IPS-15b (cell line): ENCODE data around the gene SLC38A7.
"Not testable (repeated sequence)": the region's sequence is repeated elsewhere in the genome, so short reads cannot be mapped to it uniquely, and the experiment has no call there.

Experiments used
- H3K27me3 ChIP-seq: one replicate; pipeline ENCODE4 v1.6.1; 2013; ENCODE audit warnings: low read length; ENCODE audit not compliant: control insufficient read depth, insufficient read depth
- H3K36me3 ChIP-seq: one replicate; pipeline ENCODE4 v1.6.1; 2013; ENCODE audit warnings: low read length; ENCODE audit not compliant: control insufficient read depth, insufficient read depth
- H3K4me1 ChIP-seq: one replicate; pipeline ENCODE4 v1.6.1; 2013; ENCODE audit warnings: mild to moderate bottlenecking, low read length; ENCODE audit not compliant: control insufficient read depth, insufficient read depth
- H3K4me3 ChIP-seq: one replicate; pipeline ENCODE4 v1.5.1; 2013; ENCODE audit warnings: low read depth, low read length
- H3K9ac ChIP-seq: one replicate; pipeline ENCODE4 v1.6.1; 2013; ENCODE audit warnings: low read depth, mild to moderate bottlenecking, low read length
- H3K9me3 ChIP-seq: one replicate; pipeline ENCODE4 v1.6.1; 2013; ENCODE audit warnings: mild to moderate bottlenecking, low read length; ENCODE audit not compliant: control insufficient read depth, insufficient read depth

SLC38A7 gene

GRCh38 chr16:58644765-58645487 is 39.6 kb downstream of the SLC38A7 start:
- no peaks in the 10 kb centered on the region for H3K9me3 ChIP-seq
- no peaks in the 10 kb centered on the region for H3K4me1 ChIP-seq
- H3K36me3 ChIP-seq, result no peaks in the 10 kb centered on the region
- no peak overlapping the region for H3K4me3 ChIP-seq
- H3K9ac ChIP-seq, result no peak overlapping the region
- no peaks in the 10 kb centered on the region for H3K27me3 ChIP-seq

GRCh38 chr16:58644108-58644507 is 40.5 kb downstream of the SLC38A7 start:
- Histone ChIP-seq H3K9me3 (no peaks in the 10 kb centered on the region), H3K36me3 (no peaks in the 10 kb centered on the region), H3K9ac (no peak overlapping the region), H3K4me1 (no peaks in the 10 kb centered on the region), H3K27me3 (no peaks in the 10 kb centered on the region), H3K4me3 (no peak overlapping the region)

GRCh38 chr16:58640949-58641348 is 43.6 kb downstream of the SLC38A7 start:
- no peaks in the 10 kb centered on the region for H3K36me3 ChIP-seq
- no peak overlapping the region for H3K9ac ChIP-seq
- no peaks in the 10 kb centered on the region for H3K27me3 ChIP-seq
- H3K9me3 ChIP-seq, result no peaks in the 10 kb centered on the region
- H3K4me3 ChIP-seq, result no peak overlapping the region
- no peaks in the 10 kb centered on the region for H3K4me1 ChIP-seq

- Histone ChIP-seq H3K9ac (no peak overlapping the region), H3K4me3 (no peak overlapping the region), H3K27me3 (no peaks in the 10 kb centered on the region), H3K36me3 (no peaks in the 10 kb centered on the region), H3K9me3 (no peaks in the 10 kb centered on the region), H3K4me1 (no peaks in the 10 kb centered on the region)
These were observed 44.7 kb downstream of the SLC38A7 start for GRCh38 chr16:58639836-58640235.

GRCh38 chr16:58639230-58639629 is 45.3 kb downstream of the SLC38A7 start:
- H3K36me3 ChIP-seq, result no peaks in the 10 kb centered on the region
- no peaks in the 10 kb centered on the region for H3K27me3 ChIP-seq

GRCh38 chr16:58638148-58639036 is 46.2 kb downstream of the SLC38A7 start:
- Histone ChIP-seq H3K4me3 (no peak overlapping the region), H3K4me1 (no peaks in the 10 kb centered on the region), H3K36me3 (no peaks in the 10 kb centered on the region), H3K9me3 (no peaks in the 10 kb centered on the region), H3K27me3 (no peaks in the 10 kb centered on the region), H3K9ac (no peak overlapping the region)

More at GRCh38 chr16:58639230-58639629, 45.3 kb downstream of the SLC38A7 start:
- no peaks in the 10 kb centered on the region for H3K4me1 ChIP-seq
- H3K9ac ChIP-seq, result no peak overlapping the region
- H3K9me3 ChIP-seq, result no peaks in the 10 kb centered on the region
- no peak overlapping the region for H3K4me3 ChIP-seq

GRCh38 chr16:58637021-58637420 is 47.5 kb downstream of the SLC38A7 start:
- not testable (repeated sequence) for H3K4me3 ChIP-seq, H3K9ac ChIP-seq, H3K27me3 ChIP-seq, H3K36me3 ChIP-seq, H3K4me1 ChIP-seq, H3K9me3 ChIP-seq

GRCh38 chr16:58636466-58636865 is 48.1 kb downstream of the SLC38A7 start:
- Histone ChIP-seq H3K4me1 (no peaks in the 10 kb centered on the region), H3K36me3 (no peaks in the 10 kb centered on the region), H3K9me3 (no peaks in the 10 kb centered on the region), H3K9ac (no peak overlapping the region), H3K27me3 (no peaks in the 10 kb centered on the region), H3K4me3 (no peak overlapping the region)

- Histone ChIP-seq H3K4me1 (no peaks in the 10 kb centered on the region), H3K36me3 (no peaks in the 10 kb centered on the region), H3K27me3 (no peaks in the 10 kb centered on the region), H3K9me3 (no peaks in the 10 kb centered on the region), H3K9ac (no peak overlapping the region), H3K4me3 (no peak overlapping the region)
These were observed 49.1 kb downstream of the SLC38A7 start for GRCh38 chr16:58635502-58635901.

- Histone ChIP-seq H3K36me3 (no peaks in the 10 kb centered on the region), H3K4me1 (no peaks in the 10 kb centered on the region), H3K9ac (no peak overlapping the region), H3K4me3 (no peak overlapping the region), H3K9me3 (no peaks in the 10 kb centered on the region), H3K27me3 (no peaks in the 10 kb centered on the region)
These were observed 50.2 kb downstream of the SLC38A7 start for GRCh38 chr16:58634265-58634802.

- Histone ChIP-seq H3K9ac (peak within 1 kb of the TSS; percentile 100), H3K36me3 (no peaks in the 10 kb centered on the region), H3K4me1 (no peaks in the 10 kb centered on the region), H3K4me3 (peak within 1 kb of the TSS; percentile 97), H3K27me3 (no peaks in the 10 kb centered on the region), H3K9me3 (no peaks in the 10 kb centered on the region)
These were observed 54.6 kb downstream of the SLC38A7 start, which contains the start of gene CNOT1 for GRCh38 chr16:58629733-58630640. CNOT1 (minus strand) TSS chr16:58629826; CDS start chr16:58599337, 30,489 bp downstream.
